Forelimb muscle (tissue), 1 donor: ENCODE data around the gene PLIN1. TPM values are rescaled to one million over a fixed set of nuclear protein-coding genes. Genes with fewer than 3 reads are reported as not detected.

Experiments
- DNase-seq: peaks from one replicate; pipeline ENCODE4 v3.0.0-alpha.2; 2013; ENCODE audit warnings: low read depth
- polyA plus RNA-seq: library from polyadenylated mRNA; unstranded; fragments of 120-200 nt; gene quantifications from one replicate; pipeline ENCODE4 v1.2.1, GENCODE V29; 2013; ENCODE audit not compliant: insufficient read length

PLIN1 gene
- polyA plus RNA-seq, 1 donor: 0.32 TPM

GRCh38 chr15:89672221-89673164 lies 6.7 kb downstream of the PLIN1 start:
- no peak for DNase-seq

- no peak for DNase-seq
Observed at GRCh38 chr15:89671687-89672086, 7.5 kb downstream of the PLIN1 start.

GRCh38 chr15:89670971-89671560 lies 8.1 kb downstream of the PLIN1 start:
- DNase-seq: no peak

- no peak for DNase-seq
Observed at GRCh38 chr15:89669941-89670340, 9.2 kb downstream of the PLIN1 start.

GRCh38 chr15:89669309-89669865 lies 9.8 kb downstream of the PLIN1 start:
- no peak for DNase-seq

GRCh38 chr15:89668171-89668570 lies 11.0 kb downstream of the PLIN1 start:
- no peak for DNase-seq

GRCh38 chr15:89667706-89667960 lies 11.5 kb downstream of the PLIN1 start:
- no peak for DNase-seq

- no peak for DNase-seq
Observed at GRCh38 chr15:89666858-89667705, 12.1 kb downstream of the PLIN1 start.

- DNase-seq: no peak
Observed at GRCh38 chr15:89666184-89666857, 12.8 kb downstream of the PLIN1 start.

GRCh38 chr15:89665449-89666181 lies 13.6 kb downstream of the PLIN1 start:
- DNase-seq: no peak

- no peak for DNase-seq
Observed at GRCh38 chr15:89664441-89665350, 14.5 kb downstream of the PLIN1 start.

- no peak for DNase-seq
Observed at GRCh38 chr15:89662893-89663626, 16.1 kb downstream of the PLIN1 start.

- DNase-seq: no peak
Observed at GRCh38 chr15:89660556-89660955, 18.6 kb downstream of the PLIN1 start.

- no peak for DNase-seq
Observed at GRCh38 chr15:89659295-89659694, 19.9 kb downstream of the PLIN1 start.

GRCh38 chr15:89657686-89658200 lies 21.4 kb downstream of the PLIN1 start:
- DNase-seq: no peak

- DNase-seq: no peak
Observed at GRCh38 chr15:89656116-89656815, 22.9 kb downstream of the PLIN1 start.

- no peak for DNase-seq
Observed at GRCh38 chr15:89654847-89655805, 24.0 kb downstream of the PLIN1 start, which contains the start of gene KIF7. KIF7 (minus strand) TSS chr15:89655467; CDS start chr15:89652930, 2,537 bp downstream.
